HepG2 (cell line): Measurements from ENCODE around the gene MT1F. TPM values are rescaled to one million over a fixed set of nuclear protein-coding genes. Genes with fewer than 3 reads are reported as not detected.

Experiments
- AKAP8 ChIP-seq: sonication (generic); formaldehyde crosslinking; IDR thresholded peaks from 2 replicates; pipeline ENCODE4 v1.5.1; 2020; ENCODE audit warnings: mild to moderate bottlenecking, missing genetic modification reagents
- ARNT2 ChIP-seq: sonication (generic); formaldehyde crosslinking; IDR thresholded peaks from 2 replicates; pipeline ENCODE4 v1.8.0; 2022; ENCODE audit warnings: mild to moderate bottlenecking, low read depth, missing genetic modification reagents, moderate library complexity
- DR1 ChIP-seq: sonication (generic); formaldehyde crosslinking; IDR thresholded peaks from 2 replicates; pipeline ENCODE4 v1.8.0; 2021; ENCODE audit warnings: mild to moderate bottlenecking, missing genetic modification reagents, inconsistent platforms
- FIP1L1 ChIP-seq: fragments of 200-400 bp; formaldehyde crosslinking; IDR thresholded peaks from 2 replicates; pipeline ENCODE4 v1.6.1; 2018; ENCODE audit warnings: low read depth, mild to moderate bottlenecking, low read length, moderate library complexity, borderline replicate concordance; ENCODE audit not compliant: insufficient read depth
- HMGA1 ChIP-seq: sonication (generic); formaldehyde crosslinking; conservative IDR thresholded peaks from 2 replicates; pipeline ENCODE4 v1.4.0; 2020; ENCODE audit warnings: missing genetic modification reagents
- HNRNPL ChIP-seq: fragments of 200-400 bp; formaldehyde crosslinking; IDR thresholded peaks from 2 replicates; pipeline ENCODE4 v1.6.1; 2017; ENCODE audit warnings: mild to moderate bottlenecking, low read depth, low read length
- HOXA9 ChIP-seq: sonication (generic); formaldehyde crosslinking; IDR thresholded peaks from 2 replicates; pipeline ENCODE4 v1.8.1; 2022; ENCODE audit warnings: missing genetic modification reagents, mild to moderate bottlenecking, moderate library complexity, borderline replicate concordance
- POGZ ChIP-seq: sonication (generic); formaldehyde crosslinking; IDR thresholded peaks from 2 replicates; pipeline ENCODE4 v1.4.0; 2020; ENCODE audit warnings: mild to moderate bottlenecking, missing genetic modification reagents
- SMARCE1 ChIP-seq: fragments of 450-650 bp; IDR thresholded peaks from 2 replicates; pipeline ENCODE4 v1.6.1; 2017; ENCODE audit warnings: borderline replicate concordance
- SP1 ChIP-seq, 2 experiments: fragments of 450-650 bp in 1 of 2; sonication (generic) in 1 of 2; formaldehyde crosslinking in 1 of 2; IDR thresholded peaks; 2 replicates each; pipeline versions ENCODE4 v1.4.0 to v1.6.1; 2016 to 2020; ENCODE audit warnings: missing genetic modification reagents in 1 of 2
- SP4 ChIP-seq: sonication (generic); formaldehyde crosslinking; IDR thresholded peaks from 2 replicates; pipeline ENCODE4 v1.8.1; 2023; ENCODE audit warnings: mild to moderate bottlenecking, missing genetic modification reagents
- YEATS4 ChIP-seq: sonication (generic); formaldehyde crosslinking; IDR thresholded peaks from 2 replicates; pipeline ENCODE4 v1.4.0; 2020; ENCODE audit warnings: missing genetic modification reagents, borderline replicate concordance
- ZBTB21 ChIP-seq: sonication (generic); formaldehyde crosslinking; IDR thresholded peaks from 2 replicates; pipeline ENCODE4 v1.4.0; 2020; ENCODE audit warnings: missing genetic modification reagents
- ZNF207 ChIP-seq: fragments of 450-650 bp; IDR thresholded peaks from 2 replicates; pipeline ENCODE4 v1.6.1; 2016; ENCODE audit warnings: antibody characterized with exemption, borderline replicate concordance
- ZNF274 ChIP-seq: sonication (generic); formaldehyde crosslinking; IDR thresholded peaks from 2 replicates; pipeline ENCODE4 v1.5.1; 2020; ENCODE audit warnings: mild to moderate bottlenecking, missing genetic modification reagents
- ZNF326 ChIP-seq: sonication (generic); formaldehyde crosslinking; IDR thresholded peaks from 2 replicates; pipeline ENCODE4 v1.4.0; 2020; ENCODE audit warnings: missing genetic modification reagents, borderline replicate concordance
- polyA plus RNA-seq, 8 experiments: library from polyadenylated mRNA; depleted of rRNA in 3 of 8; stranded (reverse) in 7 of 8; unstranded in 1 of 8; fragments of >200 nt; fragmentation: Illumina TruSeq in 4 of 8; extraction: Trizol in 4 of 8; gene quantifications; 2 replicates each; pipeline versions ENCODE4 v1.2.1 to v1.2.3, GENCODE V29; 2011 to 2016; ENCODE audit warnings: low read depth in 4 of 8, missing spikeins in 1 of 8, mixed read lengths in 1 of 8; ENCODE audit not compliant: insufficient read depth in 1 of 8
- total RNA-seq, 5 experiments: library from RNA; depleted of rRNA; stranded (reverse); fragments of >200 nt; fragmentation: Illumina TruSeq; extraction: Trizol; gene quantifications; 2 replicates each; pipeline ENCODE4 v1.2.3, GENCODE V29; 2016; ENCODE audit warnings: low read depth in 1 of 5
- TF ChIP-seq, protein P1 (sequence below): sonication (generic); formaldehyde crosslinking; IDR thresholded peaks from 2 replicates; pipeline ENCODE4 v1.5.0; 2020; ENCODE audit warnings: missing genetic modification reagents, mild to moderate bottlenecking, borderline replicate concordance
- TF ChIP-seq, protein P2 (sequence below): sonication (generic); formaldehyde crosslinking; IDR thresholded peaks from 2 replicates; pipeline ENCODE4 v1.4.0; 2020; ENCODE audit warnings: low read depth, mild to moderate bottlenecking, missing genetic modification reagents
- TF ChIP-seq, protein P3 (sequence below): sonication (generic); formaldehyde crosslinking; IDR thresholded peaks from 2 replicates; pipeline ENCODE4 v1.8.0; 2023; ENCODE audit warnings: mild to moderate bottlenecking, missing genetic modification reagents
- TF ChIP-seq, protein P4 (sequence below): IDR thresholded peaks from 2 replicates; pipeline ENCODE4 v1.6.1; 2016; ENCODE audit warnings: missing compliant biosample characterization, missing genetic modification reagents, borderline replicate concordance
- TF ChIP-seq, protein P5 (sequence below): sonication (generic); formaldehyde crosslinking; IDR thresholded peaks from 2 replicates; pipeline ENCODE4 v1.4.0; 2020; ENCODE audit warnings: missing genetic modification reagents, borderline replicate concordance

The MT1F gene
- total and polyA plus RNA-seq, 2 of the 13 experiments (the other 11 are each of a cell fraction or from before 2014, with no cell fraction given), result 1.9 to 169 TPM

DNA sequence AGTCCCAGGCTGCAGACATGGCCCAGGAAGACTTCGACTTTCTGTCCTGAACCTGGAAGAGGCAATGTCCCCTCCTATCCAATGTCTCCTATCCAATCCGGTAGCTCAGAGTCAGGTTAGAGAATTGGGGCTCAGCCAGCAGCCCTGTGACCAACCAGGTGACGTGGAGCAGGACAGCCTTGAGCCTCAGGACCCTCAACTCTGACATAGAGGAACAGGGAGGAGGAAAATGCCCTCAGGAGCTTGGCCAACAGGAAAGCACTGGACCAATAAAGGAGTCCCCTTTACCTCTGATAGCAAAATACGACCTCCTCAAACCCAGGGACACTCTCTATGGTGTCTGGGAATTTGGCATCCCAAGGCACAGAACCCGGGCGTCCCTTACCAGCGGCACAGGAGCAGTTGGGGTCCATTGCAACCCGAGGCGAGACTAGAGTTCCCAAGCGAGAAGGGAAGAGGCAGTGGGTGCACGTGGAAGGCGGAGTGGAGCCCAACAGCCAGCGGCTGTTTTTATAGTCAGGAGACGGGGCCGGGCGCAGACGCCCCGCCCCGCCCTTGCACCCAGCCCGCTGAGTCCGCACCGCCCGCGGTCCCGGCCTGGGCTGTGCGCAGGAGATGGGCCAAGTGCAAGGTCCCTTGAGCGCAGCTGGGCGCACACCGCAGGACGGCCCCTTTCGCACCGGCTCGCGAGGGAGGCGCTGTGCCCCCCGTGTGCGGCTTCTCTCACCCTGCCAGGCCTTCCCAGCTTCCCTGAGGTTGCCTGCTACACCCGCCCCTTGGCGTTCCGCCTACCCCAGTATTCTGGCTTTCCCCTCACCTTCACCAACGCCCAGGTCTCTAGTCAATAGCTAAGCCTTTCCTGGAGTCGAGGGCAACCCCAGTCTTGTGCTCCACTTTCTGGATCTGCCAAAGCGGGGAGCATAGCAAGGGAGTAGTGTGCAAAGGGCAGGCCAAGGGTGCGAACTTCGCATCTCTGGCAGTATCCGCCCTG, 10.1 kb downstream of the MT1F start, which contains the start of gene MT1G (continued):
- TF ChIP-seq HMGA1 (no peak), FIP1L1 (no peak), ZBTB21 (CRISPR knock-in tag) (no peak), SMARCE1 (no peak), ZNF207 (no peak), SP4 (CRISPR knock-in tag) (peak; percentile 30; the same call in 1 of the 2 replicates), ARNT2 (CRISPR knock-in tag) (no peak), HOXA9 (CRISPR knock-in tag) (no peak), POGZ (CRISPR knock-in tag) (0 out of 2 replicates have a peak, but pooled peaks have one; percentile 3), DR1 (peak; percentile 55; the same call in 1 of the 2 replicates), ZNF274 (CRISPR knock-in tag) (peak; percentile 73; the same call in 1 of the 2 replicates), SP1 (IDR thresholded peaks at IDR 0.05) (no peak), SP1 (CRISPR knock-in tag; IDR thresholded peaks at IDR 0.05) (no peak), AKAP8 (0 out of 2 replicates have a peak, but pooled peaks have one; percentile 81), ZNF326 (CRISPR knock-in tag) (no peak), YEATS4 (no peak), HNRNPL (0 out of 2 replicates have a peak, but pooled peaks have one; percentile 31)
- TF ChIP-seq, protein P1, sequence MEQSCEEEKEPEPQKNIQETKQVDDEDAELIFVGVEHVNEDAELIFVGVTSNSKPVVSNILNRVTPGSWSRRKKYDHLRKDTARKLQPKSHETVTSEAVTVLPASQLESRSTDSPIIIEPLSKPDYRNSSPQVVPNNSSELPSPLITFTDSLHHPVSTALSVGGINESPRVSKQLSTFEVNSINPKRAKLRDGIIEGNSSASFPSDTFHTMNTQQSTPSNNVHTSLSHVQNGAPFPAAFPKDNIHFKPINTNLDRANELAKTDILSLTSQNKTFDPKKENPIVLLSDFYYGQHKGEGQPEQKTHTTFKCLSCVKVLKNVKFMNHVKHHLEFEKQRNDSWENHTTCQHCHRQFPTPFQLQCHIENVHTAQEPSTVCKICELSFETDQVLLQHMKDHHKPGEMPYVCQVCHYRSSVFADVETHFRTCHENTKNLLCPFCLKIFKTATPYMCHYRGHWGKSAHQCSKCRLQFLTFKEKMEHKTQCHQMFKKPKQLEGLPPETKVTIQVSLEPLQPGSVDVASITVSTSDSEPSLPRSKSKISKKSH (CRISPR knock-in tag), result no peak
- TF ChIP-seq, protein P2, sequence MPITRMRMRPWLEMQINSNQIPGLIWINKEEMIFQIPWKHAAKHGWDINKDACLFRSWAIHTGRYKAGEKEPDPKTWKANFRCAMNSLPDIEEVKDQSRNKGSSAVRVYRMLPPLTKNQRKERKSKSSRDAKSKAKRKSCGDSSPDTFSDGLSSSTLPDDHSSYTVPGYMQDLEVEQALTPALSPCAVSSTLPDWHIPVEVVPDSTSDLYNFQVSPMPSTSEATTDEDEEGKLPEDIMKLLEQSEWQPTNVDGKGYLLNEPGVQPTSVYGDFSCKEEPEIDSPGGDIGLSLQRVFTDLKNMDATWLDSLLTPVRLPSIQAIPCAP (CRISPR knock-in tag), result no peak
- TF ChIP-seq, protein P3, sequence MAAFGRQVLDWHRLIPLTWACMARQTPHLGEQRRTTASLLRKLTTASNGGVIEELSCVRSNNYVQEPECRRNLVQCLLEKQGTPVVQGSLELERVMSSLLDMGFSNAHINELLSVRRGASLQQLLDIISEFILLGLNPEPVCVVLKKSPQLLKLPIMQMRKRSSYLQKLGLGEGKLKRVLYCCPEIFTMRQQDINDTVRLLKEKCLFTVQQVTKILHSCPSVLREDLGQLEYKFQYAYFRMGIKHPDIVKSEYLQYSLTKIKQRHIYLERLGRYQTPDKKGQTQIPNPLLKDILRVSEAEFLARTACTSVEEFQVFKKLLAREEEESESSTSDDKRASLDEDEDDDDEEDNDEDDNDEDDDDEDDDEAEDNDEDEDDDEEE (CRISPR knock-in tag), result no peak
- TF ChIP-seq, protein P4, sequence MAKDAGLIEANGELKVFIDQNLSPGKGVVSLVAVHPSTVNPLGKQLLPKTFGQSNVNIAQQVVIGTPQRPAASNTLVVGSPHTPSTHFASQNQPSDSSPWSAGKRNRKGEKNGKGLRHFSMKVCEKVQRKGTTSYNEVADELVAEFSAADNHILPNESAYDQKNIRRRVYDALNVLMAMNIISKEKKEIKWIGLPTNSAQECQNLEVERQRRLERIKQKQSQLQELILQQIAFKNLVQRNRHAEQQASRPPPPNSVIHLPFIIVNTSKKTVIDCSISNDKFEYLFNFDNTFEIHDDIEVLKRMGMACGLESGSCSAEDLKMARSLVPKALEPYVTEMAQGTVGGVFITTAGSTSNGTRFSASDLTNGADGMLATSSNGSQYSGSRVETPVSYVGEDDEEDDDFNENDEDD (CRISPR knock-in tag), result peak; percentile 53; the same call in 1 of the 2 replicates
- TF ChIP-seq, protein P5, sequence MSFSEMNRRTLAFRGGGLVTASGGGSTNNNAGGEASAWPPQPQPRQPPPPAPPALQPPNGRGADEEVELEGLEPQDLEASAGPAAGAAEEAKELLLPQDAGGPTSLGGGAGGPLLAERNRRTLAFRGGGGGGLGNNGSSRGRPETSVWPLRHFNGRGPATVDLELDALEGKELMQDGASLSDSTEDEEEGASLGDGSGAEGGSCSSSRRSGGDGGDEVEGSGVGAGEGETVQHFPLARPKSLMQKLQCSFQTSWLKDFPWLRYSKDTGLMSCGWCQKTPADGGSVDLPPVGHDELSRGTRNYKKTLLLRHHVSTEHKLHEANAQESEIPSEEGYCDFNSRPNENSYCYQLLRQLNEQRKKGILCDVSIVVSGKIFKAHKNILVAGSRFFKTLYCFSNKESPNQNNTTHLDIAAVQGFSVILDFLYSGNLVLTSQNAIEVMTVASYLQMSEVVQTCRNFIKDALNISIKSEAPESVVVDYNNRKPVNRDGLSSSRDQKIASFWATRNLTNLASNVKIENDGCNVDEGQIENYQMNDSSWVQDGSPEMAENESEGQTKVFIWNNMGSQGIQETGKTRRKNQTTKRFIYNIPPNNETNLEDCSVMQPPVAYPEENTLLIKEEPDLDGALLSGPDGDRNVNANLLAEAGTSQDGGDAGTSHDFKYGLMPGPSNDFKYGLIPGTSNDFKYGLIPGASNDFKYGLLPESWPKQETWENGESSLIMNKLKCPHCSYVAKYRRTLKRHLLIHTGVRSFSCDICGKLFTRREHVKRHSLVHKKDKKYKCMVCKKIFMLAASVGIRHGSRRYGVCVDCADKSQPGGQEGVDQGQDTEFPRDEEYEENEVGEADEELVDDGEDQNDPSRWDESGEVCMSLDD (CRISPR knock-in tag), result no peak
